ENCODE data around the gene PRPS1.
"Not testable (repeated sequence)": the region's sequence is repeated elsewhere in the genome, so short reads cannot be mapped to it uniquely, and the experiment has no call there.

PRPS1 gene

DNA sequence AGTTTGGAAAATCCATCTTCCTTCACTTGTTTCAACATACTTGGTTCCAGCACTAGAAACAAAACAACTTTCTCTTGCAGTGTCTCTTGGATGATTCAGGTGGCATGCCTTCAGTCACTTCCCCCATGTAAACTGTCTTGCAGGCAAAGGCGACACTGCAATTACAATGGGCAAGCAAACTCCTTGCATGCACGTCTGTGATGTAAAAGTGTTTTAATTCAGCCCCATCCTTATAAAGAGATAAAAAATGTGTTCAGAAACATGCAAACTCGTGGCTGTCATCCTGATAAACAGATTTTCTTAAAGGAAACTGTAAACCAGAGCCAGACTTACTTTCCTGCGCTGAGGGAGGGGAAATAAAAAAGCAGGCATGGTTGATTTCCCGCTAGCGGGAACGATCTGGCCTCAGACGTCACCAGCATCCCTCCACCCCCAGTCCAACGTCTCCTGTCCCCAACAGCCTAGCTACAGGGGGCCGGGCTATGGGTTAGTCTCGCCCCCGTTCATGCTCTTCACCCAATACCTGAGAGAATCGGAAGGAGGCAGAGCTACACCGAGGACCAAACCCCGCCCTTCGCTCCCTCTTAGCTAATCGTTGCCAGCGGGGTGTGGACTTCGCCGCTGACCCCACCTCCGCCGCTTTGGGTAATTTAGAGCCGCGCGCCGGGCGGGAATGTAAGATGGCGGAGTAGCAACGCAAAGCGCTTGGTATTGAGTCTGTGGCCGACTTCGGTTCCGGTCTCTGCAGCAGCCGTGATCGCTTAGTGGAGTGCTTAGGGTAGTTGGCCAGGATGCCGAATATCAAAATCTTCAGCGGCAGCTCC is at the start of gene PRPS1:
Gene PRPS1 (plus strand): TSS at position 673 of the 824 bp plus-strand sequence. CDS start 119 bp downstream, at position 792.
- peak; percentile 94 for DNase-seq

DNA sequence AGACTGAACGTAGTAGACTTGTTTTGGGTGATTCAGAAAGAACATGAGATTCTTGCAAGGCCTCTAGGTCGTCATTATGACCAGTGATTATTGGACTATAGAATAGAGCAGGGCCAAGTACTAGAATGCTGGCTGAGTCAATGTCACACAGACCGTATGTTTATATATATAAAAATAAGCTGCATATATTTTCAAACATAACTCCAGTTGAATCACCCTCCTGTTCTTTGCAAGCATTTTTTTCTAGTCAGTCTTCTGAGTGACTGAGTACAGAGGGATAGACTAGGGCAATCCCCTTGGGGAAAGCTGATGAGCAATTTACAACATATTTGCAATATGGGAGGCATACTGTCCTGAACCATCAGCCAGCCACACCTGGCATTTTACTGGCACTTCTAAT is 48.4 kb upstream of the PRPS1 start:
- DNase-seq, result no peak

DNA sequence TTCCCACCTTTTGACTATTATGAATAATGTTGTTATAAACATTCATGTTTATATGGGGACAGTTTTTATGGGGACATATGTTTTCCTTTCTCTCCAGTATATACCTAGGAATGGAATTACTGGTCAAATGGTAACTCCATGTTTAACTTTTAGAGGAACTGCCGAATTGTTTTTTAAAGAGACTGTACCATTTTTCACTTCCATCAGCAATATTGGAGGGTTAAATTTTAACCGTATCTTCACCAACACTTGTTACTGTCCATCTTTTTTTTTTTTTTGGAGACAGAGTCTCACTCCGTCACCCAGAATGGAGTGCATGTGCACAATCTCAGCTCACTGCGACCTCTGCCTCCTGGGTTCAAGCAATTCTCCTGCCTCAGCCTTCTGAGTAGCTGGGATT is 46.4 kb upstream of the PRPS1 start:
- no peak for DNase-seq

DNA sequence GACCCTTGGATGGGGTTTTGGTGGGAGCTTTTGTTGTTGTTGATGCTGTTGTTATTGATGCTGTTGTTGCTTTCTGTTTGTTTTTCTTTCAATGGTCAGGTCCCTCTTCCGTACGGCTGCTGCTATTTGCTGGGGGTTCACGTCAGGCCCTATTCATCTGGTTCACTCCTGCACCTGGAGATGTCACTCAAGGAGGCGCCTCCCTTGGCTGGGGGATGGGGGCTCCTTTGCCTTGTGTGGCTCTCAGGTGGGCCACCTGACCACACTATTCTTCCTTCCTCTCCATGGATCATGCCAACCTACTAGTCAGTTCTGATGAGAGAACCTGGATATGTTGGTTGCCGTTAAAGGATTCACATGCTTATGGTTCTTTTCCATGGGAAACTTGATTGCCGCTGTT is 39.1 kb upstream of the PRPS1 start:
- DNase-seq, result no peak

DNA sequence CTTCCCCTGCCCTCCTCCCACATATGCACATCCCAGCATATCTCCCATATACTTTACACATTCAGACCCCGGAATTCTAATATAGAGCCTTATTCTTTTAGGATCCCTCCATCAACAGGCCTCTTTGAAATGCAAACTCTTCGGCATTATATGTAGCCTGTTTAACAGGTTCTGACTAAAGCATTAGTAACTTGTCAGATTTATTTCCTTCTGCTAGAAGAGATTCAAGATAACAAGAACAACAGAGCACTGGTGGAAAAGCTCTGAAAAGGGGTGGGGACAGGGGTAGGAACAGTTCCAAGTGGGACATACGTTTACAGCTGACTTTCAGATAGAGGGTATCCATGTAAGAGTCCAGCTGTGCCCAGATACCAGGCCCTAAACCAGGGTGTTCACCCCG is 31.7 kb upstream of the PRPS1 start:
- no peak for DNase-seq

DNA sequence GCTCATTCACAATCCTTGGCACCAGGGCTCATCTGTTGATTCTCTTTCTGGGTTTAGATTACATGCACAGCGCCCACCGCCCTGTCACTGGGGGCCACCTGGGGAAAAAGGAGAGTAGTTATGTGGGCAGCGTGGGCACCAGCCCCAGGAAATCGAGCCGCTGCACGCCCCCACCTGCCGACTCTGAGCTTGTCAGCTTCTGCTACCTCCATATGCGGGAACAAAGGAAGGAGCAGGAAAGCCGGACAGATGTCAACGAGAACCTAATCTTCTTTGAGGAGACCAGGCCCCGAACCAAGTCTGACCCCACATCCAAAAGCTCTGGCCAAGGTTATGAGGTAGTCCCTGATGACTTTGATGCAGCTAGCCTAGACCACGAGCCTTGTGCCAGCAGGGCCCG is 31.0 kb upstream of the PRPS1 start:
- no peak for DNase-seq

DNA sequence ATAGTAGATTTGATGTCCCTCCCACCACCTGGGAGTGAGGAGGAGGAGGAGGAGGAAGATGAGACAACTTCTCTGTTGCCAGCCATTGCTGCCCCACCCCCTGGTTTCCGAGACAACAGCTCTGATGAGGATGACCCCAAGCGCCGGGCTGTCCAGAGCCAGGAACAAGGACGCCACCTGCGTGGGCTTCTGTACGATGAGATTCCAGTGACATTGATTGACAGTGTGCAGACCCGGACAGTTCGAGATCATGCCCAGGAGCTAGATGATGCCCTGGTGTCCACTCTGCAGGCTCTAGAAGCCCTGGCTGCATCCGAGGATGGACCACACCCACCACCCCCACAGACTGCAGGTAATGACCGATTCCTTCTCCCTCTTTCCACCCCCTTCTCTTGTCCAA is 30.5 kb upstream of the PRPS1 start:
- DNase-seq, result no peak

DNA sequence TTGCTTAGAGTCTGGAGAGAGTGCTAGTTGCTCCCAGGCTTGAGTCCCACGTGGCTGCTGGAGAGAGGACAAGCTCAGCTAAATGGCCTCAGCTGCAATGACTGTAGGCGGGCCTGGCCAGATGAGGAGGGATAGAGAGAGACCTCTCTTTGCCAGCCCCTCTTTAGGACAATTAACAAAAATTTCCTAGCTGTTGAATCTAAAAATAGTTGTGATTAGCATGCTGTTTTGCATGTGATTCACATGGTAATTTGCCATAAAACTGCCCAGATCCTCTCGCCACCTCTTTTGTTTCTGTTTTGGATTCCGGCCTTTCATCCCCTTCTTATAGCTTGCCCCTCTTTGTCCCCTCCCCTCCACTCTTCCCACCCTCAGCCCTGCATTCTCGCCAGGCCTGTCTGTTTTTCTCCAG is 28.9 kb upstream of the PRPS1 start:
- no peak for DNase-seq

DNA sequence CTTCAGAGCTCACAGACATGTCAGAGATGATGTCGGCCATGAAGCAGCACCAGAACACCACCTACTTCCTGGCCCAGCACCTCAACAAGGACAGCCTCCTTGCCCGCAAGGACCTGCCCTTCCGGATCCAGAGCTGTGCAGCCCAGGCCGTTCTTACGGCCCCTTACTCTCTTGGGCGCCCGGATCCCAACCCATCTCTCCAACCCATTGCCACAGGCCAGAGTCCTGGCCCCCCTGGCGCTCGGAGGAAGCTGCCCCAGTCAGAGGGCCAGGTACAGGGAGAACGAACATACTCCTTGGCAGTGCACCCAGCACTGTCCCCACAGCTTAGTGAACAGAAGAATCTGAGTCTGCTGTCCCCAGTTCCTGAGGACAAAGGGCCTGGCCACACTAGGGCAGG is 27.9 kb upstream of the PRPS1 start:
- no peak for DNase-seq

DNA sequence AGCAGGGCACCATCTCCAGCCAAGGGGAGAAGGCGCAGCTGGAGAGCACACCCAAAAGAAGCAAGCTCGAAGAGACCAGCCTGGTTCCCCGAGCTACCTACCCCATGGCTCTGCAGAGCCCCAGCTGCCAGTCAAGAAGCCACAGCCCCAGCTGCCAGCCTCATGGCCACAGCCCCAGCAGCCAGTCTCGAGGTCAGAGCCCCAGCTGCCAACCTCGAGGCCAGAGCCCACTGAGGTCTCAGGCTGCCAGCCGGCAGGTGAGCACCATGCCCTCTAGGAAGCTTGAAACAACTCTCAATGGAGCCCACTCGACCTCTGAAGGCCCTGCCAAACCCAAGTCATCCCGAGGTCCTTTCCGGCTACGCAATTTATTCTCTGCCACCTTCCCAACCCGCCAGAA is 27.0 kb upstream of the PRPS1 start:
- DNase-seq, result no peak

DNA sequence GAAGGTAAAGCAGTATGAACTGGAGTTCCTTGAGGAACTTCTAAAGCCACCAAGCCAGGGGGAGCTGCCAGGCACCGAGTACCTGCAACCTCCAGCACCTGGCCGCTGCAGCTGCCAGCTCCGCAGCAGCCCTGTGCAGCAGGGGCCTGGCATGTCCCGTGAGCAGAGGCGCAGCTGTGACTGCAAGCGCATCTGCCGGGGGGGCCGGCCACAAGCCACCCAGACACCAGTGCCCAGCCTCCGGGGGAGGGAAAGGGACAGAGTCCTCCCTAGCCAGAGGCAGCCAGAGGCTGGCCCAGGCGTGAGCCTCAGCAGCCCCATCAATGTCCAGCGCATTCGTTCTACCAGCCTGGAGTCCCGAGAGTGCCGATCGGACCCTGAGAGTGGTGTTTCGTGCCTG is 26.6 kb upstream of the PRPS1 start:
- DNase-seq, result no peak

DNA sequence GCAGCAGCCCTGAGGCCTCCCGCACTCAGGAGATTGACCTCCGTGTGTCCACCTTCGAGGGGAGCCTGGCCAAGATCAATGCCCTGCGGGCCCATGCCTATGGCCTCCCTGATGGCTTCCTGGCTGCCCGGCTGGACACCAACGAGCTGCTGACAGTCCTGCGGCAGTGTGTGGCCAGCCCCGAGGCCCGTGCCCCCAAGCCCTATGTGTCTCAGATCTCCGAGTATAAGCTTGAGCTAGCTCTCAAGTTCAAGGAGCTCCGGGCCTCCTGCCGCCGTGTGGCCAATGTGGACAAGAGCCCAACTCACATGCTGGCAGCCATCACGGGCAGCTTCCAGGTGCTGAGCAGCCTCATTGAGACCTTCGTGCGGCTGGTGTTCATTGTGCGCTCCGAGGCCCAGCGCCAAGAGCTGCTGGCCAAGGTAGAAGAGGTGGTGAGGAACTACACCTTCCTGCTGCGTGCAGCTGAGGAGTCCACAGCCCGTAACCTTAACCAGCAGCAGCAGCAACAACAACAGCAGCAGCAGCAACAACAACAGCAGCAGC is 25.5 kb upstream of the PRPS1 start:
- no peak for DNase-seq

DNA sequence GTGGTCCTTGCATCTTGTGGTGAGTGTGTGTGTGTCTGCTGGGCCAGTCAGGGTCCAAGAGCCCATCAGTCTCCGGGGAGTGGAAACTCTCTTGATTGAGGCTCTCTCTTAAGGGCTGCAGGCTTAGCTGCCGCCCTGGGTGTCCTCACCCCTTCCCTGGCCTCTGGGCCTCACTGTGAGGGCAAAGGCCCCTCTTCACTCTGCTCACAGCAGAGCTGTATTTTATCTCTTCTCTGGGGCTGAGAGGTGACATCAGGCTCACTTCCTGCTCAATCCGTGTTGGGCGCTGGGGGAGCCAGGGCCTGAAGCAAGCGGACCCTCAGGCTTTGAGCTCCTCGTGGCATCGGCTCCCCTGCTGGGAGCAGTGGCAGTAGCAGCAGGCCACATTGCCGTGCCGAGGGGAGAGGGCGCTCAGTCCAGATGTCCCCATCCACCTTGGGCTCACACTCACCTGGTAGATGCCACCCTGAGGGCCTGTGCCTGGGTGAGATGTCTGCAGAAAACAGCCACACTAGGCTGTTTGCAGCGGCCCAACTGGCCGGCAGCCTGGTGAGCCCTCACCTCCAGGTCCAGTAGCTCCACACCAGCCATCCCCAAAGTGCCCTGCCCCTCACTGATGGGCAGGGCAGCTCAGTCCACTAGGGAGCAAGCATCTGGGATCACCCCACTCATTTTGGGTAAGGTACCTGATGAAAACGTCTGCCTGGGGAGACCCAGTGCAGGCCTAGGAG is 24.7 kb upstream of the PRPS1 start:
- DNase-seq, result no peak

DNA sequence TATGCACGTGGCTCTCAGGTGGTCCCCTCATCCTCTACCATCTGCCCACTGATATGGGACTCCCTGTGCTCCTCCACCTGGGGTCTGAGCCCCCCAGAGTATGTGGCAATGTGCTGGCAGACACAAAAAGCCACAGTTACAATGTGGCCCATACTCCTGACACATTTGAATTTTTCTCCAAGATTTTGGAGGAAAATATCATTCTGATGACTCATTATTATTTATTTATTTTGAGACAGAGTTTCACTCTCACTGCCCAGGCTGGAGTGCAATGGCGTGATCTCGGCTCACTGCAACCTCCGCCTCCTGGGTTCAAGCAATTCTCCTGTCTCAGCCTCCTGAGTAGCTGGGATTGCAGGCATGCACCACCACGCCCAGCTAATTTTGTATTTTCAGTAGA is 19.2 kb upstream of the PRPS1 start:
- not testable (repeated sequence) for DNase-seq

DNA sequence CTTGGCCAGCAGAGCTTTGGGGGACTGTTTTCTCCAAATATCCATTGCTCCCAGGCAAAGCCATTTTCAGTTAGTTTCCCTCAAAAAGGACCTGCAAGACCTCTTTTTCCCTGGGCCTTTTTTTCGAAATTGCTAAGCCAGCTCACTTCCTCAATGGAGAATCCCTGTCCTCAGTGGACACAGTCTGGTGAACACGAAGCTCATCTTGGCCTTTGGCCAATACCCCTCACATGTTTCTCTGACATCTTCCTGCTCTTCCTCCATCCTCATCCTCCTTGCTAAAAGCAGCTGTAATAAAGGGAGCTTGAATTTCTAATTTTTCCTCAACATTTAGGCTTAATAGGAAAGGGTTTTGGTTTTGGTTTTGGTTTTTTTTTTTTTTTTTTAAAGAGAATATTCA is 17.6 kb upstream of the PRPS1 start:
- peak; percentile 2 for DNase-seq

DNA sequence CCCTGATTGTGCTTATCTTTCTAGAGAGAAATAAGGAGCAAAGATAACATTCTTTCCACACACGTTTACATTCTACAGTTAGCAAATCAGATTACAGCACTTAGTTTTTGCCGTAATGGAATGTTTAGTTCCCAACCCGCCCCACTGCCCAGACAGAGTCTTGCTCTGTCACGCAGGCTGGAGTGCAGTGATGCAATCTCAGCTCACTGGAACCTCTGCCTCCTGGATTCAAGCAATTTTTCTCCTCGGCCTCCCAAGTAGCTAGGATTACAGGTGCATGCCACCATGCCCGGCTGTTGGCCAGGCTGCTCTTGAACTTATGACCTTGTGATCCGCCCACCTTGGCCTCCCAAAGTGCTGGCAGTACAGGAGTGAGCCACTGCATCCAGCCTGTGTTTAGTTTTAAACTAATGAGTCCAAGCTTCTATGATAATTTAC is 8.4 kb upstream of the PRPS1 start:
- no peak for DNase-seq

DNA sequence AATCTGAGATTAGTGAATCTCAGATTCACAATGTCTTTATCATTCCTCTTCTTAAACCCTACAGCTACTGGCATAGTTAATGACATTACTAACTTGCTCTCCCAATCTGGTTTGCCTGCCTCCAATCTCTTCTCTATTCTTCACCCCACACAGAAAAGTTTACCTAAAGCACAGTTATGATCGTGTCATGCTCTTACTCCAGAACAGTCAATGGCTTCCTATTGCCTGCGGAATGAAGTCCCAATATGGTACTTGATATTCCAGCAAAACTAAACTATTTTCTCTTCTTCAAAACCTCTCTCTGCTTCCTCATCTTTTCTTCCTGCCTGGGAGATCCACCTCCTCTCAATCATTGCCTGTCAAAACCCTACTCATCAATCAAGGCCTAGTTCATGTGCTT is 3.4 kb upstream of the PRPS1 start:
- DNase-seq, result no peak

DNA sequence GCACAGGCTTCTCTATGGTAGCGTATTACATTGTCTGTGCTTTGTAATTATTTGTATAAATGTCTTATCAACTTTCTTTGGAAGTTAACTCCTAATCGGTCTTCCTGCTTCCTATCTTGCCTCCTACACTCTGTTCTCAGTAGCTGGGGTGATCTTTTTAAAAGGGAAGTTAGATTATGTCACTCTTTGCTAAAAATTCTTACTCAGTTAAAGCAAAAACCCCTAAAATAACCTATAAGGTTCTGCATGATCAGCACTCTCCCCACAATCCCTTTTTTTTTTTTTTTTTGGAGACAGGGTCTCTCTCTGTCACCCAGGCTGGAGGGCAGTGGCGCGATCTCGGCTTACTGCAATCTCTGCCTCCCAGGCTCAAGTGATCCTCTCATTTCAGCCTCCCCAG is 2.6 kb upstream of the PRPS1 start:
- no peak for DNase-seq

DNA sequence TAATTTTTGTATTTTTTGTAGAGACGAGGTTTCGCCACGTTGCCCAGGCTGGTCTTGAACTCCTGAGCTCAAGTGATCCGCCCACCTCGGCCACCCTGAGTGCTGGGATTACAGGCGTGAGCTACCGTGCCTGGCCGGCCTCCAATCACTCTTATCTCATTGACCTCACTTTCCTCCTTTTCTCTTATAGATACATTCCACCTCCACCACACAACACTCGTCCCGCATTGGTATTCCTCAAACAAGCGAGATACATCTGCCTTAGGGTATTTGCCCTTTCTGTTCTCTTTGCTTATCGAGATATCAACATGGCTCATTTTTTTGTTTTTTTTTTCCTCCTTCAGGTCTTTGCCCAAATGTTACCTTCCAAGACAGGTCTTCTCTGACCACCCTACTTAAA is 1.8 kb upstream of the PRPS1 start:
- DNase-seq, result no peak

DNA sequence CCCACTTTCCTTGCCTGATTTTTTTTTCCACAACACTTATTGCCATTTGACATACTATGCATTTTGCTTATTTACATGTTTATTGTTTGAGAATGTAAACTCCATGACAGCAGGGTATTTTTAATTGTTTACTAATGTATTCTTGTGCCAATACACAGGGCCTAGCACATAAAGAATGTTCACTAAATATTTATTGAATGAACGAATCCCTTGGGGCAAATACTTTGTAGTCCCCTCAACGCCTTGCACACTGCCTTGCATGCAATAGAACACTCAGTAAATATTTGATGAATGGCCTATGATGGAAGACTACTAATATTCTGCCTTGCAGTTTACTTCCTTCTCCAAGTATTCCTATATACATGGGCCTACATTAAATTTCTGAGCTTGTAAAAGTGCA is 1.4 kb upstream of the PRPS1 start:
- DNase-seq, result no peak

DNA sequence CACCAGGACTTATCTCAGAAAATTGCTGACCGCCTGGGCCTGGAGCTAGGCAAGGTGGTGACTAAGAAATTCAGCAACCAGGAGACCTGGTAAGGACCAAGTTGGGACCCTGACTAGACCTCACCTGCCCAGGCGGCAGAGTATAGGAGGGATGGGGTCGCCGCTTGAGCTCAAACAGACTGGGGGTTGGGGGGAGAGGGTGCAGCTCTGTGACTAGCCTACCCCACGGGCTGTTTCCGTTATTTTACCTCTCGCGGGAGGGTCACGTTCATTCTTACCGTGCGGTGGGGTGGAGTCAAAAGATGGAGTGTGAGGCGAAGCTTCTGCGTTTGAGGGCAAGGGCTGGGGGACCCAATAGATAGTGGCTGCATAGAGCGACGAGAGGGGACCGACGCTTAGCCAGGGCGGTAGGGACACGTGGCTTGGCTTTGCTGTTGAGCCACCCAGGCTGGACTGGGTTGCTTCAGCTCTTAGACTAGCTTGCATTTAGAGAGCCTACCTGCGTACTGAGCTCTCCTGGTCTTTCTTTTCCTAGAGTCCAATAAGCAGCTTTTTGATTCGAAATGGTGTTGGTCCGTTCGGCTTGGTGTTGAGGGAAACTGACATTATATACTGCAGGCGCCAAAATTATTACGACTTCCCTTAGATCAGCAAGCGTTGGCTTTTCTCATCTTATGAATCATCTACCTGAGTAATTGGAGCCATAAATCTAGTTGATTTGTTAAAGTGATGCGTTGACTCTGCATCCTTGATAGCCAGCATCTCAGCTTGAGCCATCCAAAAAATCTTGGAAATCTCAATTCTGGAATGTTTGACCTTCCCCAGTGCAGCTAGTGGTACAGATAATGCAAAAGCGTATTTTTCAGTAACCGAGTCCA is 591 bp downstream of the PRPS1 start:
- peak; percentile 13 for DNase-seq

DNA sequence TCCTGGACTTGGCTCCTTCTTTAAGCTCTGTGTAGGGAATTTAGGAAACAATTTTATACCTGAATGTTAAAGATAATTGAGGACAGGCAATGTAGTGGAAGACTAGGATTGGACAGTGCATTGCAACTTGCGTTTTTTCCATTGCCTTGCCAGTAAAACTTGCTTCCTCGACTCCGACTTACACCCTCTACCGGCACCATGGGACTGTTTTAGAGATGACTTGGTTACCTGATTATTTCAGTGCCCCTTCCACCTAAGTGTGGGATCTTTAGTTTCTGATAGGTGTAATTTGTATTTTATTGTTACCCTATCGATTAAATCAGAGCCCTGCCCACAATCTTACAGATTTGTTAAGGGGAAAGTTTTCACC is 1.2 kb downstream of the PRPS1 start:
- DNase-seq, result no peak

DNA sequence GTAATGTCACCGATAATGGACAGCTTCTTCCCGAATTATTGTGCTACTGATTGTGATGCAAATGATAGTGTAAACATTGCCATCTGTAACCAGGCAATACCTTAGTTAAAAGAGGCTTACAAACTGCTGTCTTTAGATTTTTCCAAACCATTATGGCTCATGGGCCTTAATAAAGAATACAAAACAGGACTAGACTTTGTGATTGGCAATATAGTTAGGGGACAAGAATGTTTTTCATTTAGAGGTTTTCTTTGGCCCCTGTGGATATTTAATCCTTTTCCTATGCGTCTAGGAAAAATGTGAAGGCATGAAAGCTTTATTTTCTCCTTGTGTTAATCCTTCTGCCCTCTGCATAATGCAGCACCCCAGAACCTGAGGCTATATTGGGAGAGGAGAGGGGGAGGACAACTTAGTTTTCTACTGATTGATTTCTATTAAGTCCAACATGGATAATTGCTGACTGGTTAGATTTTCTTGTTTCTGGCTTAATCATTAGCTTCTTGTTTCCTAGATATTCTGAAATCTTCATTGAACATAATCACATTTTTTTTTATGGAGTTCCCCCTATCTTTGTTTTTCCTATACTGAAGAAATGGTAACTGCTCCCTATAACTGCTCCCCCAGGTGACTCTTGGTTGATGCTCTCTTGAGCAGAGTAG is 1.9 kb downstream of the PRPS1 start:
- DNase-seq, result no peak

Measured in MV-4-11 (cell line).